ENCODE results near the gene SIRT2.

GRCh38 chr19:38946229-38947010 is 47.0 kb upstream of the SIRT2 start:
- no peak for TF ChIP-seq POLR2A (IDR thresholded peaks at IDR 0.05)
- TF ChIP-seq, protein P1, sequence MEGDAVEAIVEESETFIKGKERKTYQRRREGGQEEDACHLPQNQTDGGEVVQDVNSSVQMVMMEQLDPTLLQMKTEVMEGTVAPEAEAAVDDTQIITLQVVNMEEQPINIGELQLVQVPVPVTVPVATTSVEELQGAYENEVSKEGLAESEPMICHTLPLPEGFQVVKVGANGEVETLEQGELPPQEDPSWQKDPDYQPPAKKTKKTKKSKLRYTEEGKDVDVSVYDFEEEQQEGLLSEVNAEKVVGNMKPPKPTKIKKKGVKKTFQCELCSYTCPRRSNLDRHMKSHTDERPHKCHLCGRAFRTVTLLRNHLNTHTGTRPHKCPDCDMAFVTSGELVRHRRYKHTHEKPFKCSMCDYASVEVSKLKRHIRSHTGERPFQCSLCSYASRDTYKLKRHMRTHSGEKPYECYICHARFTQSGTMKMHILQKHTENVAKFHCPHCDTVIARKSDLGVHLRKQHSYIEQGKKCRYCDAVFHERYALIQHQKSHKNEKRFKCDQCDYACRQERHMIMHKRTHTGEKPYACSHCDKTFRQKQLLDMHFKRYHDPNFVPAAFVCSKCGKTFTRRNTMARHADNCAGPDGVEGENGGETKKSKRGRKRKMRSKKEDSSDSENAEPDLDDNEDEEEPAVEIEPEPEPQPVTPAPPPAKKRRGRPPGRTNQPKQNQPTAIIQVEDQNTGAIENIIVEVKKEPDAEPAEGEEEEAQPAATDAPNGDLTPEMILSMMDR (IDR thresholded peaks at IDR 0.05), result no peak
